NCI-H2171 (cell line): ENCODE measurements around the gene EPS15.
"Not testable (repeated sequence)": the region's sequence is repeated elsewhere in the genome, so short reads cannot be mapped to it uniquely, and the experiment has no call there.

Source experiments
- DNase-seq: peaks from one replicate; lab custom pipeline; 2025; lab: John Stamatoyannopoulos, UW

The EPS15 gene

GRCh38 chr1:51542158-51542953 is 23.3 kb upstream of the EPS15 start:
- no peak for DNase-seq

DNA sequence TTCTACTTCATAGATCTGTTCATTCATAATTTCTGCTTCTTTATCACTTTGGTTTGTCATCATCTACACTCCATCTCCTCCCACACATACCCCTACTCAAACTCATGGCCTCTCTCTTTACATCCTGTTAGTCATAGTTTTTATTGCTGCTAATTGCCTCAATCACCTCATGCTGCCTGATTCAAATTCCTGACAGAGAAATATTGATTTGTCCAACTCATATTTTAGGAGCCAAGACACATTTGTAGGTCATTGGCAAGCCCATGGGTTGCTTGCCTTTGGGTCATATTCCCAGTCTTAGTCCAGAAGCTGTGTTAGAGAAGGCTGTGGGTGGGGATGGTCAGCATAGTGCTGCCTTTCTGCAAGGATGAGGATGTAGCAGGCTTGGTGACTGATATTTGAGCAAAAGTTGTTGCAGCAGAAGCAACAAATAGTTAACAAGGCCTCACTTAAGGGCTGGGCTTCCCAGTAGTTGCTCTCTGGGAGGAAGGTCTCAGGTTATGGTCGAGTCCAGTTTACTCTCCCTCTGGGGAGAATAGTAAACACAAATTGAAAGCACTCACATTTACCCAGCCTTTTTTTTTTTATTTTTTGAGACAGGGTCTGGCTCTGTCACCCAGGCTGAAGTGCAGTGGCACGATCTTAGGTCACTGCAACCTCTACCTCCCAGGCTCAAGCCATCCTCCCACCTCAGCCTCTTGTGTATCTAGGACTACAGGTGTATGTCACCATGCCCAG is 22.4 kb upstream of the EPS15 start:
- DNase-seq, result no peak

- no peak for DNase-seq
Observed at GRCh38 chr1:51537568-51537967, 18.5 kb upstream of the EPS15 start.

DNA sequence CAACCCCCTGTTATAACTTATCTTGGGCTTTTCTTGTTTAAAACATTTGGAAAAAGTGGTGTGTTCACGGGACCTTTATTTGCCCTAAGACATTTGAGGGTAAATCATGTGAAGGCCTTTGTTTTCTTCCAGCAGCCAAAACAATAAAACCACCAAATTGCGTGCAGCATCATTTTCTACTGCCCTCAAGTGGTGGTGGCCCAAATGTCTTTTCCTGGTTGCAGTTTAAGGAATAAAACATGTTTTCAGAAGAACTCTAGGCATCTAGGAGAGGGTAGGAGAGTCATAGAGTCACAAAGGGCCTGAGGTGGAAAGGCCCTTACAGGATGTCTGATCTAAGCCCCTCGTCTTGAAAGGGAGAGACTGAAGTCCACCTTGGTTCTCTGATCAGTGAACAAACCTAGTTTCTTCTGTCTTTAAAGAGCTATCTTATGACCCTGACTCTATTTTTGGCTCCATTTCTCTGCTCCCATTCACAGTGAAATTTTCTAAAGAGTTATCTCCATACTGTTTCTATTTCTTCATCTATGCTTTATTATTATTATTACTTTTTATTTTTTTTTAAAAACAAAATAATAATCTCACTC is 16.0 kb upstream of the EPS15 start:
- DNase-seq, result no peak

GRCh38 chr1:51534447-51534846 is 15.4 kb upstream of the EPS15 start:
- no peak for DNase-seq

DNA sequence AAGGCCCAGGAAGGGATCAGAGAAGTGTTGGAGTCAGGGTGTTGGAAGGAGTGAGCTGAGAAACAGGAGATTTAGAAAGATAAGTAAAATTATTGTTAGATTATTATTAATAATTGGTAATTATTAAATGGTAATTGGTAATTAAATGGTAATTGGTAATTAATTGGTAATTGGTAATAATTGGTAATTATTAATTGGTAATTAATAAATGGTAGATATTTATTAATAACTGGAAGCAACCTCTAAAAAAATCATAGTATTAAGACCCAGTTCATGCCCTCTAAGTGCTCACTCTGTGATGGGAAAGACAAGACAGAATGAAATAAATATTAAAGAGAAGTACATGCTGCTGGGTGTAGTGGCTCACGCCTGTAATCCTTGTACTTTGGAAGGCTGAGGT is 13.8 kb upstream of the EPS15 start:
- DNase-seq, result no peak

- DNase-seq, result not testable (repeated sequence)
Observed at GRCh38 chr1:51530447-51530846, 11.4 kb upstream of the EPS15 start.

- DNase-seq, result no peak
Observed at GRCh38 chr1:51527144-51527543, 8.1 kb upstream of the EPS15 start.

DNA sequence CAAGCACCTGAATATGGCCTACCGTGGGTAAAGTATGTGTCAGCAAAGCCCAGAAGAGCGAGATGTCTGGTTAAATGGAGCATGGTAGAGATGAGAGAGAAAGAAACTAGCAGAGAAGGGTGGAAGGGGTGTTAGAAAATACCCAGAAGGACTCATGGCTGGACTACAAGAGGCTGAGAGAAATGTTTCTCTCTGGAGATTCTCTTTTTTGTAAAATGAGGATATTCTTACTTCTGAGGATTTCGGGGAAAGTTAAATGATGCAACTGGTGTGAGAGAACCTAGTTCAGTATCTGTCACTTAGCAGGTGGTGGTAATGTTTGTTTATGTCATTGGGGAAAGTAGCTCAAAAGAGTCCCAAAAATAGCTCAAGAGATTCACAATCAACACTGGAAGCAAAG is 7.2 kb upstream of the EPS15 start:
- no peak for DNase-seq

- DNase-seq, result no peak
Observed at GRCh38 chr1:51525295-51525694, 6.2 kb upstream of the EPS15 start.

GRCh38 chr1:51524817-51525216 is 5.8 kb upstream of the EPS15 start:
- no peak for DNase-seq

DNA sequence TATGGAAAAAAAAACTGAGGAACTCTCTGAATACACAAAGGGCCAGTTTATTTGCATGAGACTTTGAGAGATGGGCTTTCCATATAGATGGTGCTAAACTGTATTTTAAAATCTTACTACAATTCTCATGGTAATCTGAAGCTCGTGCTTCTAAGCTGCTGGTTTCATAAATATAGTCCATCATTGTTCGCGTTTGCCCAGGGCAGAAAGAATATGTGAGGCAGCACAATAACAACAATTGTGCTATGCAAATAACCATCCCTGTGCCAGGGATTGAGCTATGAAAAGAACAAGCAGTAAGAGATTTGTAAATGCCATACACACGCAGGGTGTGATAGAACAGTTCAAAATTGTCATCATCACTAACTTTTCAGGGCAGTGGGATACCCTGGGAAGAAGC is 4.9 kb upstream of the EPS15 start:
- DNase-seq, result no peak

- DNase-seq, result no peak
Observed at GRCh38 chr1:51520700-51521248, 1.7 kb upstream of the EPS15 start.

DNA sequence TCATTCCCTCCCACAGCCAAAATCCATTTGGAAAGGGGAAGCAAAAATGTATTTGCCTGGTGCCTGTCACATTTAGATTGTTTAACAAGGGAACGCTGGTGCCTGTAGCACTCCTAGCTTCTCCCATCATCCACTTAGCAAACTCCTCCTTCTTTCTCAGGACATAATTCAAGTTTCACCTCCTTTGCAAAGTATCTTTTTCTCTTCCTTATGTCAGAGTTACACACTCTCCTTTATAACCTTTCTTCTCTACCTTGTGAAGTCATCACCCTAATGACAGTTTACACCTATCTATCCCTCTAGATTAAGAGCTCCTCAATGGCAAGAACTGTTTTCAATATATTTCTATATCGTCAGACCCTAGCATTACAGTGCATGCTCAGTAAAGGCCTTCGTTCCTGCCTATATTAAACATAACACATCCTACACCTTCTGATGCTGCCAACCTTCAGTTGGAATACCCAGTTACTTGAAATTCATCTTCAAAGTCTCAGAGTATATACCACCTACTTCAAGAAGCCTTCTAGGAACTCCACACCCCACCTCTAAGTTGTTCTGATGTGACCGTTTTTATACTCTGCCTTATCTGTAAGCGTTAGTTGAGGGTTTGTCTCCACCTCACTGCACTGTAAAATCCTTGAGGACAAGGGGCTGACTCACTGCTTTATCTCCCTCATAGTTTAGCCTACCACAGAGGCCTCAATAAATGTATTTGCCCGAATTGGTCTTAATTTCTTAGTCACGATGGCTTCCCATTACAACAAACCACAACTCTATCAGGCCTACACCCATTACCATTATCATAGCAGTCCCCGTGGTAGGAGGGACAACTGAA is 1.0 kb upstream of the EPS15 start:
- DNase-seq, result no peak

GRCh38 chr1:51518586-51519047 is 449 bp downstream of the EPS15 start:
- DNase-seq, result no peak

DNA sequence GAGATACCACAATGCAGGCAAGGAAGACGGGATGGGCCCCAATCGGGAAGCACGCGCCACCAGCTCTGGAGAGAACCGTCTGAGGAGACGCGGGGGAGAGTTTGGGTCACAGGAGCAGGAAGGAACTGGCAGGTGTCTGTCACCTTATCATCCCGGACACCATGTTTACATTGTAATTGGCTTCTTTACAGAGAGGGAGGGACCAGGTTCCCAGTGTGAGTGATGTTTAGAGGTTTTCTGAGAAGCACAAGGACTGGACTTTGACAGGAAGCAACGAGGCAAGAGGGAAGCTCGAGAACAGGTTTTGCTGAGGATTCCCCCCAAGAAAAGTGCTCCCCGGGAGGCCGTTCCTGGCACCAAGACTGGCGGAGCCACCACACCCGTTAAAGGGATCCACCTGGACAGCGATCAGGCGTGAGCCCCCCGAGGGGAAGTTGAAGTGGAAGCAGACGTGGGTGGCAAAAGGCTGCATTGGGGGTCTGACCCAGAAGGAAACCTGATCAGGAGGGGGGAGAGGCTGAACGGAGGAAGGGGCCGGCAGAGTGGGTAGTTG is 957 bp downstream of the EPS15 start:
- DNase-seq, result peak; percentile 35

- no peak for DNase-seq
Observed at GRCh38 chr1:51517361-51518032, 1.6 kb downstream of the EPS15 start.

DNA sequence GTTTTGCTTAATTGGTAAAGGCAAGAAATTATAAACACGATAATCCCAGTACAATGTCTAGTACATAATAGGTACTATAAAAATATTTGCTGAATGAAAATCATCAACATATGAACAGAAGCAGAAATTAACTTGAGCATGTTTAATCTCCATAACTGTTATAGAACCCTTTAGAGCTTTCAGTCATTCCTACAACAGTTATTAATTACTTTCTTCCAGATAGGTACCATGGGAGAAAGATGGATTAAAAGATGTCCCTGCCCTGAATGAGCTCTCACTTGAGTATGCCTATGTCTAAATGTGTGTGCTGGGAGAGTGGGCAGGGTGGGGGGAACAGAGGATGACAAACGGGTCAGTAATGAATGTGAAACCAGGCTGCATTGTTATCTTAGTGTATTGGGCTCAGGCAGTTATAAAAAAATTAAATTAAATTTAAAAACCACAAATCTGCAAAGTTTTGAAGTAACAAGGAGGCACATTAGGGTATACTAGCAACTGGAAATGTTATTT is 2.4 kb downstream of the EPS15 start:
- no peak for DNase-seq

DNA sequence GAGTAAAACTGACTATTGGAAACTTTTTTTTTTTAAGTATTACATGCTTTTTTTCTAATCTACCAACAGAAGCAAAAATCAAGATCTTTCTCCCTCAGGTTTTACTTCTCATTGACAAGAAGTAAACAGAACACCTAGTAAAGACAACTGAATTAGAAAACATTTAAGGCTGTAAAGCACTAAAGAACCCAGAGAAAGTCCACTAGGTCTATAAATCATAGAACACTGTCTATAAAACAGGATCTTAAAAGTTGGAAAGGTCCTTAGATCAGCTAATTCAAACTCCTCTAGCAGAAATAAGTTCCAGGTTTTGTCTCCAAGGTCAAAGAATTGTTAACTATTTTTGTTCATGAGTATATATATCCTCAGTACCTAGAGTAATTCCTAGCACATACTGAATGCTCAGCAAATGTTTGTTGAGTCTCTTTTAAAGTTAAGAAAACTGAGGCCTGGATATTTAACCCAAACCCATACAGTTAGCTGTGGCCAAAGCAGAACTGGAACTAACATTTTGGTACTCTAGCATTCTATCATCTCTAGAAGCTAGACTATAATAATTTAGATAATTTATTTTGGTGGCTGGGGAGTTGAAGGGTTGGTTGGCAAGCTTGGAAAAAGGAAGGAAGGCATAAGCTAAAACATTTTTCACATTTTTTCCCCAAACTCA is 3.0 kb downstream of the EPS15 start:
- no peak for DNase-seq

DNA sequence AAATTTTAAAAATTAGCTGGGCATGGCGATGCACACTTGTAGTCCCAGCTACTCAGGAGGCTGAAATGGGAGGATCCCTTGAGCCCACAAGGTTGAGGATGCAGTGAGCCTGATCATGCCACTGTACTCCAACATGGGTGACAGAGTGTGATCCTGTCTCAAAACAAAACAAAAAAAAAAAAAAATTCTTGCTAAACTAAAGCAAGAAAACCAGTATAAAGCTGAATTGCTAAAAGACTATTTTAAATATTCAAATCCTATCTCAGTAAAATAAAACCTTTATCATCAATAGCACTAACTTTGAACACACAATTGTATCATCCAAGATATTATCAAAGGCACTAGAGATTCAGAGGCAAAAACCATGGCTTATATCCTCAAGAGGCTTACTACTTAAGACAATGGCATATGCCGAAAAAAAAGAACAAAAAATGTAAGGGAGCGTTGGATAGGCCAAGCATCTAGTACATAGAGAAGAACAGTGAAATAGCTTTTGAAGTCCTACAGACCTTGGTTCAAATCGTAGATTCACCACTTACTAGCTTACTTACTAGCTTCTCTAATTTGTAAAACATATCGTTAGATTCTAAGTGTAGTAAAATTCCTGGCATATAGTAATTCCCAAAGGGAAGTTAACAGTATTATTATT is 3.6 kb downstream of the EPS15 start:
- no peak for DNase-seq
